HG03039 (cell line): ENCODE data around the gene PPIH.
"Not testable (repeated sequence)": the region's sequence is repeated elsewhere in the genome, so short reads cannot be mapped to it uniquely, and the experiment has no call there.

Experiments used
- ATAC-seq: cut with Tn5 transposase; IDR thresholded peaks from one replicate; pipeline ENCODE4 v1.9.1; 2021; ENCODE audit warnings: mild to moderate bottlenecking, moderate library complexity; ENCODE audit not compliant: unreplicated experiment

PPIH gene

GRCh38 chr1:42681741-42682483 lies 23.7 kb downstream of the PPIH start, which contains the start of gene YBX1:
Gene YBX1, plus strand, starts transcription at chr1:42682418. Its CDS starts 148 bp downstream, at chr1:42682566.
- ATAC-seq: peak; percentile 85

GRCh38 chr1:42682484-42682738 lies 24.2 kb downstream of the PPIH start:
- ATAC-seq: not testable (repeated sequence)

- peak; percentile 40 for ATAC-seq
Measured at GRCh38 chr1:42682739-42683531, 24.7 kb downstream of the PPIH start.

- no peak for ATAC-seq
Measured at GRCh38 chr1:42684139-42684538, 25.9 kb downstream of the PPIH start.

- no peak for ATAC-seq
Measured at GRCh38 chr1:42686418-42686817, 28.2 kb downstream of the PPIH start.

- no peak for ATAC-seq
Measured at GRCh38 chr1:42689912-42690311, 31.7 kb downstream of the PPIH start.

- ATAC-seq: no peak
Measured at GRCh38 chr1:42690477-42691156, 32.4 kb downstream of the PPIH start.

- ATAC-seq: no peak
Measured at GRCh38 chr1:42691157-42691498, 32.9 kb downstream of the PPIH start.

- ATAC-seq: no peak
Measured at GRCh38 chr1:42692461-42692860, 34.2 kb downstream of the PPIH start.

GRCh38 chr1:42692911-42693310 lies 34.7 kb downstream of the PPIH start:
- no peak for ATAC-seq

- no peak for ATAC-seq
Measured at GRCh38 chr1:42698081-42698813, 40.0 kb downstream of the PPIH start.

GRCh38 chr1:42700006-42700405 lies 41.8 kb downstream of the PPIH start:
- no peak for ATAC-seq

- no peak for ATAC-seq
Measured at GRCh38 chr1:42703888-42704464, 45.8 kb downstream of the PPIH start.

- not testable (repeated sequence) for ATAC-seq
Measured at GRCh38 chr1:42712808-42713207, 54.6 kb downstream of the PPIH start.

- ATAC-seq: no peak
Measured at GRCh38 chr1:42713293-42713692, 55.1 kb downstream of the PPIH start.

GRCh38 chr1:42714441-42714840 lies 56.2 kb downstream of the PPIH start:
- not testable (repeated sequence) for ATAC-seq

- ATAC-seq: no peak
Measured at GRCh38 chr1:42720868-42721267, 62.6 kb downstream of the PPIH start.

- ATAC-seq: no peak
Measured at GRCh38 chr1:42721926-42722325, 63.7 kb downstream of the PPIH start.

- not testable (repeated sequence) for ATAC-seq
Measured at GRCh38 chr1:42722403-42722802, 64.2 kb downstream of the PPIH start.

GRCh38 chr1:42723511-42723910 lies 65.3 kb downstream of the PPIH start:
- no peak for ATAC-seq

- ATAC-seq: not testable (repeated sequence)
Measured at GRCh38 chr1:42725820-42726219, 67.6 kb downstream of the PPIH start.
